Measurements from ENCODE around the gene DPYSL3.

GRCh38 chr5:147408980-147409379, 100.9 kb downstream of the DPYSL3 start:
- TF ChIP-seq EZH2 (optimal IDR thresholded peaks at IDR 0.05; ENCODE audit: low read depth, low read length) (no peak), EZH2phosphoT487 (IDR thresholded peaks at IDR 0.05; ENCODE audit: low read length) (no peak)
- TF ChIP-seq, protein P1, sequence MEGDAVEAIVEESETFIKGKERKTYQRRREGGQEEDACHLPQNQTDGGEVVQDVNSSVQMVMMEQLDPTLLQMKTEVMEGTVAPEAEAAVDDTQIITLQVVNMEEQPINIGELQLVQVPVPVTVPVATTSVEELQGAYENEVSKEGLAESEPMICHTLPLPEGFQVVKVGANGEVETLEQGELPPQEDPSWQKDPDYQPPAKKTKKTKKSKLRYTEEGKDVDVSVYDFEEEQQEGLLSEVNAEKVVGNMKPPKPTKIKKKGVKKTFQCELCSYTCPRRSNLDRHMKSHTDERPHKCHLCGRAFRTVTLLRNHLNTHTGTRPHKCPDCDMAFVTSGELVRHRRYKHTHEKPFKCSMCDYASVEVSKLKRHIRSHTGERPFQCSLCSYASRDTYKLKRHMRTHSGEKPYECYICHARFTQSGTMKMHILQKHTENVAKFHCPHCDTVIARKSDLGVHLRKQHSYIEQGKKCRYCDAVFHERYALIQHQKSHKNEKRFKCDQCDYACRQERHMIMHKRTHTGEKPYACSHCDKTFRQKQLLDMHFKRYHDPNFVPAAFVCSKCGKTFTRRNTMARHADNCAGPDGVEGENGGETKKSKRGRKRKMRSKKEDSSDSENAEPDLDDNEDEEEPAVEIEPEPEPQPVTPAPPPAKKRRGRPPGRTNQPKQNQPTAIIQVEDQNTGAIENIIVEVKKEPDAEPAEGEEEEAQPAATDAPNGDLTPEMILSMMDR (IDR thresholded peaks at IDR 0.05; ENCODE audit: low read length), result no peak
